RWPE2 (cell line): ENCODE data around the gene ABHD17C.

ENCODE experiments used
- ATAC-seq: fragments of 200-7000 bp; cut with Tn5 transposase; 3 replicates; pipeline ENCODE4 v1.9.1; 2021; ENCODE audit warnings: low read depth
- DNase-seq: peaks from one replicate; pipeline ENCODE4 v3.0.0-alpha.2; 2020; ENCODE audit warnings: low spot score
- H3K27ac ChIP-seq: fragments of 450-650 bp; 2 replicates; pipeline ENCODE4 v1.5.1; 2017; ENCODE audit warnings: mild to moderate bottlenecking; ENCODE audit not compliant: poor library complexity, severe bottlenecking
- H3K27me3 ChIP-seq: fragments of 250-450 bp; sonication (Bioruptor Pico); 2 replicates; pipeline ENCODE4 v1.5.1; 2021; ENCODE audit warnings: mild to moderate bottlenecking, moderate library complexity; ENCODE audit not compliant: insufficient read depth, poor library complexity, severe bottlenecking
- H3K36me3 ChIP-seq: fragments of 250-450 bp; sonication (Bioruptor Pico); 2 replicates; pipeline ENCODE4 v1.5.1; 2020; ENCODE audit warnings: low read depth, mild to moderate bottlenecking, moderate library complexity
- H3K4me1 ChIP-seq: fragments of 250-450 bp; sonication (Bioruptor Pico); 2 replicates; pipeline ENCODE4 v1.5.1; 2021; ENCODE audit warnings: mild to moderate bottlenecking, moderate library complexity; ENCODE audit not compliant: insufficient read depth, poor library complexity, severe bottlenecking
- H3K4me3 ChIP-seq: fragments of 250-450 bp; sonication (Bioruptor Pico); 2 replicates; pipeline ENCODE4 v1.5.1; 2021; ENCODE audit warnings: mild to moderate bottlenecking, moderate library complexity; ENCODE audit not compliant: severe bottlenecking
- H3K9me3 ChIP-seq: fragments of 250-450 bp; sonication (Bioruptor Pico); 2 replicates; pipeline ENCODE4 v1.5.1; 2021; ENCODE audit warnings: mild to moderate bottlenecking, moderate library complexity; ENCODE audit not compliant: severe bottlenecking
- CTCF ChIP-seq: fragments of 450-650 bp; IDR thresholded peaks from one replicate; pipeline ENCODE4 v1.5.1; 2017; ENCODE audit warnings: mild to moderate bottlenecking, moderate library complexity; ENCODE audit not compliant: poor library complexity, severe bottlenecking

Gene ABHD17C

GRCh38 chr15:80660119-80660518, 35.0 kb upstream of the ABHD17C start:
- no peak for DNase-seq
- H3K9me3 ChIP-seq, result no peaks in the 10 kb centered on the region
- peak; percentile 59 for ATAC-seq
- H3K27me3 ChIP-seq, result no peaks in the 10 kb centered on the region
- H3K36me3 ChIP-seq, result no peaks in the 10 kb centered on the region
- H3K4me3 ChIP-seq, result no peak overlapping the region
- H3K4me1 ChIP-seq, result peaks cover 26% of the 10 kb centered on the region
- peak; percentile 75 for TF ChIP-seq CTCF
- no peak overlapping the region for H3K27ac ChIP-seq

GRCh38 chr15:80662129-80662528, 33.0 kb upstream of the ABHD17C start:
- ATAC-seq, result no peak
- no peak for DNase-seq
- H3K36me3 ChIP-seq, result no peaks in the 10 kb centered on the region
- H3K27me3 ChIP-seq, result no peaks in the 10 kb centered on the region
- TF ChIP-seq CTCF, result no peak
- H3K27ac ChIP-seq, result peak overlapping the region; percentile 70
- H3K9me3 ChIP-seq, result no peaks in the 10 kb centered on the region
- peaks cover 26% of the 10 kb centered on the region for H3K4me1 ChIP-seq
- H3K4me3 ChIP-seq, result no peak overlapping the region

- TF ChIP-seq CTCF, result no peak
- H3K4me3 ChIP-seq, result no peak overlapping the region
- H3K27ac ChIP-seq, result peak overlapping the region; percentile 70
- no peaks in the 10 kb centered on the region for H3K36me3 ChIP-seq
- H3K27me3 ChIP-seq, result no peaks in the 10 kb centered on the region
- no peaks in the 10 kb centered on the region for H3K9me3 ChIP-seq
- ATAC-seq (peak; percentile 97), DNase-seq (no peak)
- H3K4me1 ChIP-seq, result peaks cover 26% of the 10 kb centered on the region
Measured at GRCh38 chr15:80662757-80663553, 32.2 kb upstream of the ABHD17C start.

GRCh38 chr15:80665151-80665550, 30.0 kb upstream of the ABHD17C start:
- no peak for DNase-seq
- no peak overlapping the region for H3K4me3 ChIP-seq
- no peaks in the 10 kb centered on the region for H3K27me3 ChIP-seq
- H3K9me3 ChIP-seq, result no peaks in the 10 kb centered on the region
- H3K36me3 ChIP-seq, result no peaks in the 10 kb centered on the region
- no peak for TF ChIP-seq CTCF
- no peak overlapping the region for H3K27ac ChIP-seq
- peaks cover 23% of the 10 kb centered on the region for H3K4me1 ChIP-seq
- ATAC-seq, result no peak

- TF ChIP-seq CTCF, result no peak
- Histone ChIP-seq H3K27me3 (no peaks in the 10 kb centered on the region), H3K4me3 (no peak overlapping the region), H3K36me3 (no peaks in the 10 kb centered on the region), H3K4me1 (peaks cover 9% of the 10 kb centered on the region), H3K27ac (no peak overlapping the region), H3K9me3 (no peaks in the 10 kb centered on the region)
- ATAC-seq (no peak), DNase-seq (no peak)
Measured at GRCh38 chr15:80667936-80668335, 27.2 kb upstream of the ABHD17C start.
